GM12873 (cell line): ENCODE measurements around the gene PNPLA7.

ENCODE experiments used
- CTCF ChIP-seq: IDR thresholded peaks from 2 replicates; pipeline ENCODE4 v1.5.1; 2012; ENCODE audit warnings: low read depth, mild to moderate bottlenecking, moderate library complexity, low read length, control low read depth; ENCODE audit not compliant: insufficient read depth; ENCODE audit errors: missing control alignments

Gene PNPLA7

GRCh38 chr9:137452006-137452760, 98.0 kb downstream of the PNPLA7 start:
- no peak for TF ChIP-seq CTCF

GRCh38 chr9:137449931-137450538, 100.2 kb downstream of the PNPLA7 start:
- TF ChIP-seq CTCF, result no peak

- TF ChIP-seq CTCF, result no peak
These were observed 100.9 kb downstream of the PNPLA7 start for GRCh38 chr9:137449081-137449844.

GRCh38 chr9:137448602-137448962, 101.6 kb downstream of the PNPLA7 start:
- no peak for TF ChIP-seq CTCF

- no peak for TF ChIP-seq CTCF
These were observed 102.2 kb downstream of the PNPLA7 start for GRCh38 chr9:137447722-137448601.

- TF ChIP-seq CTCF, result no peak
These were observed 103.2 kb downstream of the PNPLA7 start for GRCh38 chr9:137446851-137447471.
